ENCODE data around the gene LRRK1. TPM values are rescaled to one million over a fixed set of nuclear protein-coding genes. Genes with fewer than 3 reads are reported as not detected.

The LRRK1 gene
- total RNA-seq, 4 donors from 2014 or later: 5.7 to 12.0 (median 10.0) TPM

GRCh38 chr15:101059381-101060341, 140.5 kb downstream of the LRRK1 start:
- no peaks in the 10 kb centered on the region for H3K9me3 ChIP-seq
- WGBS, 2 donors: 78 to 83% methylated on average over 9 to 13 of the region's 16 CpGs
- H3K27ac ChIP-seq: no peak overlapping the region
- intact Hi-C loops (cut with DNase I): no loop called here
- no peak overlapping the region for H3K4me3 ChIP-seq
- H3K4me1 ChIP-seq: no peaks in the 10 kb centered on the region
- no peak for DNase-seq
- H3K27me3 ChIP-seq: no peaks in the 10 kb centered on the region
- peaks cover 0 to 99% (median 16%) of the 10 kb centered on the region in 3 donors for H3K36me3 ChIP-seq
- TF ChIP-seq CTCF (IDR thresholded peaks at IDR 0.05): no peak
- no peak for TF ChIP-seq POLR2A (IDR thresholded peaks at IDR 0.05)

GRCh38 chr15:101060576-101061551, 141.7 kb downstream of the LRRK1 start:
- 78 to 86% methylated on average over 4 to 7 of the region's 35 CpGs for WGBS, 2 donors
- intact Hi-C loops (cut with DNase I): no loop called here
- Histone ChIP-seq H3K27me3 (no peaks in the 10 kb centered on the region), H3K4me1 (no peaks in the 10 kb centered on the region), H3K9me3 (no peaks in the 10 kb centered on the region), H3K4me3 (no peak overlapping the region), H3K36me3 (peaks cover 0 to 99% (median 16%) of the 10 kb centered on the region in 3 donors), H3K27ac (no peak overlapping the region)
- no peak for DNase-seq
- no peak for TF ChIP-seq CTCF (IDR thresholded peaks at IDR 0.05)
- no peak for TF ChIP-seq POLR2A (IDR thresholded peaks at IDR 0.05)

- Histone ChIP-seq H3K27me3 (no peaks in the 10 kb centered on the region), H3K9me3 (no peaks in the 10 kb centered on the region), H3K36me3 (peaks cover 0 to 99% (median 16%) of the 10 kb centered on the region in 3 donors), H3K4me1 (peaks cover 0 to under 1% (median 0%) of the 10 kb centered on the region in 3 donors), H3K4me3 (no peak overlapping the region), H3K27ac (no peak overlapping the region)
- no peak for DNase-seq
- no peak for TF ChIP-seq POLR2A (IDR thresholded peaks at IDR 0.05)
- no peak for TF ChIP-seq CTCF (IDR thresholded peaks at IDR 0.05)
- 72 to 76% methylated on average over 5 to 7 of the region's 7 CpGs for WGBS, 2 donors
- intact Hi-C loops (cut with DNase I): no loop called here
Observed at GRCh38 chr15:101062063-101062462, 142.9 kb downstream of the LRRK1 start.

GRCh38 chr15:101062471-101063171, 143.5 kb downstream of the LRRK1 start:
- Histone ChIP-seq H3K4me1 (peaks cover 0 to 6% (median 0%) of the 10 kb centered on the region in 3 donors), H3K36me3 (peaks cover 0 to 94% (median 15%) of the 10 kb centered on the region in 3 donors)
- DNase-seq: no peak

More at GRCh38 chr15:101062471-101063171, 143.5 kb downstream of the LRRK1 start:
- intact Hi-C loops (cut with DNase I): no loop called here
- no peaks in the 10 kb centered on the region for H3K27me3 ChIP-seq
- no peak overlapping the region for H3K4me3 ChIP-seq
- TF ChIP-seq CTCF (IDR thresholded peaks at IDR 0.05) (no peak), POLR2A (IDR thresholded peaks at IDR 0.05) (no peak)
- WGBS, 2 donors: 79 to 88% methylated on average over 14 to 17 of the region's 18 CpGs
- H3K27ac ChIP-seq: no peak overlapping the region
- no peaks in the 10 kb centered on the region for H3K9me3 ChIP-seq

All from esophagus squamous epithelium (tissue), 5 donors.